ENCODE results near the gene RPS3. TPM values are rescaled to one million over a fixed set of nuclear protein-coding genes. Genes with fewer than 3 reads are reported as not detected.

RPS3 gene
- total RNA-seq, 2 donors from 2014 or later: 2,083 to 2,343 TPM

DNA sequence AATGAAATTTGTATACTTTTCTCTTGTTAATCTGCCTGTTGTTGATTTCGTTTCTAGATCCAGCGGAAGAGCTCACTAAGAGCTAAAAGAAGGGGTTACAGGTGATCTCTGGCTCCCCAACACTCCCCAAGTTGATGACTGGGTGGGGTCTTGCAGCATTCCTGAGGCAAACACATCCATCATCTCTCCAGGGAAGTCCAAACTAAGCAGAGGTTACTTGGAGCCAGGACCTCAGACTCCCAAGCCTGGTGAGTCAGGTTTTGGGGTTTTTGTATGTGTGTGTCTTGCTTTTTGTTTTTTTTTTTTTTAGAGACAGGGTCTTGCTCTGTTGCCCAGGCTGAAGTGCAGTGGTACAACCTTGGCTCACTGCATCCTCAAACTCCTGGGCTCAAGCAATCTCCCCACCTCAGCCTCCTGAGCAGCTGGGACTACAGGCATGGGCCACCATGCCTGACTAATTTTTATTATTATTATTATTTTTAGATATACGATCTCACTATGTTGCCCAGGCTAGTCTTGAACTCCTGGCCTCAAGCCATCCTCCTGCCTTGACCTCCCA, 11.5 kb upstream of the RPS3 start:
- H3K9me3 Mint-ChIP-seq: no peaks in the 10 kb centered on the region
- no peak for DNase-seq (ENCODE audit: low spot score)
- H3K27me3 Mint-ChIP-seq: no peaks in the 10 kb centered on the region
- peak overlapping the region in 1 of 2 donors; percentile 9 for H3K27ac Mint-ChIP-seq
- peaks cover 17 to 18% of the 10 kb centered on the region in 2 donors for H3K4me1 Mint-ChIP-seq (ENCODE audit: low read depth in 2 of 2)
- H3K36me3 Mint-ChIP-seq: no peaks in the 10 kb centered on the region
- ATAC-seq: no peak
- no peak overlapping the region for H3K4me3 Mint-ChIP-seq

DNA sequence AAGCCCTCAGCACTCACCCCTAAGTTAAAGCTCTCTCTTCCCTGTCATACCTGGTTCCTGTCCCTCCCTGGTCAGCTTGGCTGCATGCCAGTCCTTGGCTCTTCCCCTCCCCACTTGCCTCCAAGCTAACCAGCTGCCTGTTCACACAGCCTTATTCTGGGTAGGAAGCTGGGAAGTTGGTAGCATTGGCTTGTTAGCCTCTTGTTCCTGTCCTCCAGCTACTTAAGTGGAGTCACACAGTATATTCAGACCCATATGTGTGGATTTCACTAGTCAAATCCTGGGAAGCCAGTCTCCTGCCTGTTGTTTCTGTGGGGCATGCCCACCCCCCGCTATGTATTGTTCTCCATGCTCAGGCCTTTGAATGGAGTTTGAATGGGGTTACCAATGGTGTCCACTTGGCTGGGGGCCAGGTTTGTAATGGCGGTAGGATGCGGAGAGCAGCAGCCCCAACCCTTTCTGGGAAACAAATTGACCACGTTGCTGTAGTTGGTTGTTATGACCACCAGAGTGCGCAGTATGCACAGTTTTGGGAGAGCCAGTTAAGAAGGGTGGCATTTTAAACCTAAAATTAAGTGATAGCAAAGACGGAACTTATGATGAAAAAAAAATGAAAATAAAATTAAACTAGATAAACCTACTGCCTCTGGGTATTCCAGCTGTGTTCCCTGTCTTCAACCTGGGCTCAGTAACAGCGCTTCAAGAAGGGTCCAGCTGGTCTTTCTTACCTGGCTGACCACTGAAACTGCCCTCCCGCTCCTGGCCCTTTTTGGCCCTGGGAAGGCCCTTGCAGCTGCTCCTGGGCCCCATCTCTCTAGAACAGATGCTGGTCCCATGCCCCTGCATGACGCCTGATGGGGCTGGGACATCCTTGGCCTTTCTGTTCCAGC, 10.7 kb upstream of the RPS3 start:
- peak; percentile 82 to 85 for ATAC-seq
- no peaks in the 10 kb centered on the region for H3K36me3 Mint-ChIP-seq
- peak; percentile 72 for DNase-seq (ENCODE audit: low spot score)
- no peak overlapping the region for H3K4me3 Mint-ChIP-seq
- peaks cover 11 to 12% of the 10 kb centered on the region in 2 donors for H3K4me1 Mint-ChIP-seq (ENCODE audit: low read depth in 2 of 2)
- H3K9me3 Mint-ChIP-seq: no peaks in the 10 kb centered on the region
- no peak overlapping the region for H3K27ac Mint-ChIP-seq
- no peaks in the 10 kb centered on the region for H3K27me3 Mint-ChIP-seq

DNA sequence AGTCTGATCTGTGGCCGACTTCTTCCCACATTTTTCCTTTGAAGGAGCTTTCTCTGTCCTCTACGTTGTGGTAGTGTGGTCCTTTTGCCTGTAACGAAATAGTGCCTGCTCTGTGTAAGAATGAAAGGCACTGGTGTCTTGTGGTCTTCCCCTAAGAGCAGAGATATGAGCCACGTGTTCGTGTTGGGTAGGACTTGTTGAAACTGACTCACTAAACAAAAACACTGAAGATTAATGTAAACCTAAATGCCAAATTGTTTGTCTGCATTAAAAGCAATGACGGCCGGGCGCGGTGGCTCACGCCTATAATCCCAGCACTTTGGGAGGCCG, 10.1 kb upstream of the RPS3 start:
- H3K4me3 Mint-ChIP-seq: no peak overlapping the region
- H3K27me3 Mint-ChIP-seq: no peaks in the 10 kb centered on the region
- H3K36me3 Mint-ChIP-seq: no peaks in the 10 kb centered on the region
- H3K4me1 Mint-ChIP-seq (ENCODE audit: low read depth in 2 of 2): peaks cover 4 to 6% of the 10 kb centered on the region in 2 donors
- ATAC-seq: peak in 1 of 2 donors; percentile 73
- no peak overlapping the region for H3K27ac Mint-ChIP-seq
- H3K9me3 Mint-ChIP-seq: no peaks in the 10 kb centered on the region
- DNase-seq (ENCODE audit: low spot score): no peak

DNA sequence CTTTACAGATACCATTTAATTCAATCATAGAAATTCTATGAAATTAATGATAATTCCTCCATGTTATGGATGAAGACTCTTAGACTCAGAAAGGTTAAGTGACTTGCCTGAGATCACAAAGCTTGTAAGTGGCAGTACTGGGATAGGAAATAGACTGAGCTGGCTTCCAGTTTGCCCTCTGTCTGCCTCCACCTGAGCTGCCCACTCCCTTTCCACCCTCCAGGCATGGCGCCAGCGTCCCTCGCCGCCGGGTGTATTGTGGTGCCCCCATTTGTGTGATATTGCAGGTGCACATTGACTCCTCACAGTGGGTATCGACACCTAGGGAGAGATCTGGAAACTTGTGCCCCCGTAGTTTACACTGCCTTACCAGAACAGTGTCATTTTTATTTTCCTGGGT, 9.4 kb upstream of the RPS3 start:
- no peaks in the 10 kb centered on the region for H3K4me1 Mint-ChIP-seq (ENCODE audit: low read depth in 2 of 2)
- H3K9me3 Mint-ChIP-seq: no peaks in the 10 kb centered on the region
- H3K36me3 Mint-ChIP-seq: no peaks in the 10 kb centered on the region

DNA sequence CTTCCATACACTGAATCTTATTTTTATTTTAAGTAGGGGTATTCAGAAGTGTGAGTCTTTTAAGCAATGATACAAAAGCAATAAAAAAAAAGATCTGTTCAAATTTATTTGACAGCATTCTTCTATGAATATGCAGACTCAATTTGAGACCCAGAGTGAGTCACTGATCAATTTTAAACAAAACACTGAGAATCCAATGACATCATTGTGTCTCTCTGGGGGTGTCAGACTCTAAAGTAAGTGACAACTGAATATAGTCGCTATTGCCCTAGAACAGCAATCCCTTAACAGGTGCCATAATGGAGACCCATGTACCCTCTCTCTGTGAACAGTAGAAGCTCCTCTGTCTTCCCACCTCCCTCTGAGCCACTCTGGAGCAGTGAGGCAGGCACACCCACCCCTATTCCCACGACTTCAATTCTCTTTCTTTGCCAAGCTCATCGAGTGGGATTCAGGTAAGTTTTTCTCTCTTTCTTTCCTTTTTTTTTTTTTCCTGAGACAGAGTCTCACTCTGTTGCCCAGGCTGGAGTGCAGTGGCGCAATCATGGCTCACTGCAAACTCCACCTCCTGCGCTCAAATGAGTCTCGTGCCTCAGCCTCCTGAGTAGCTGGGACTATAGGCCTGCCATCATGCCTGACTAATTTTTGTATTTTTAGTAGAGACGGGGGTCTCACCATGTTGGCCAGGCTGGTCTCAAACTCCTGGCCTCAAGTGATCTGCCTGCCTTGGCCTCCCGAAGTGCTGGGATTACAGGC, 5.1 kb upstream of the RPS3 start:
- peaks cover 3 to 9% of the 10 kb centered on the region in 2 donors for H3K27me3 Mint-ChIP-seq

More for the DNA sequence above, 9.4 kb upstream of the RPS3 start:
- no peak overlapping the region for H3K27ac Mint-ChIP-seq
- DNase-seq (ENCODE audit: low spot score) (no peak), ATAC-seq (no peak)
- no peak overlapping the region for H3K4me3 Mint-ChIP-seq
- no peaks in the 10 kb centered on the region for H3K27me3 Mint-ChIP-seq

DNA sequence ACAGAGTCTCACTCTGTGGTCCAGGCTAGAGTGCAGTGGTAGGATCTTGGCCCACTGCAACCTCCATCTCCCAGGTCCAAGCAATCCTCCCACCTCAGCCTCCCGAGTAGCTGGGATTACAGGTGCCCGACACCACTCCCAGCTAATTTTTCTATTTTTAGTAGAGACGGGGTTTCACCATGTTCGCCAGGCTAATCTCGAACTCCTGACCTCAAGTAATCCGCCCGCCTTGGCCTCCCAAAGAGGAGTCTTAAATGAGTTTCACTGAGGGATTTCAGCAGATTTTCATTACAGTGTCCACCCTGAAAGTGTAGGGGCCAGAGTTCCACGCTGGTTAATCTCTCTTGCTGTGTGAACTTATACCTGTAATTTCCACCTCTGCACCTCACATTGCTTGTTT, 412 bp upstream of the RPS3 start:
- peaks cover 35 to 41% of the 10 kb centered on the region in 2 donors for H3K4me1 Mint-ChIP-seq (ENCODE audit: low read depth in 2 of 2)
- peaks cover 3 to 9% of the 10 kb centered on the region in 2 donors for H3K27me3 Mint-ChIP-seq
- H3K27ac Mint-ChIP-seq: peak overlapping the region; percentile 96 to 98
- no peaks in the 10 kb centered on the region for H3K9me3 Mint-ChIP-seq
- H3K36me3 Mint-ChIP-seq: peaks cover 40% of the 10 kb centered on the region
- DNase-seq (ENCODE audit: low spot score) (no peak), ATAC-seq (no peak)
- peak overlapping the region; percentile 97 for H3K4me3 Mint-ChIP-seq

More for the DNA sequence above, 5.1 kb upstream of the RPS3 start:
- ATAC-seq (peak in 1 of 2 donors; percentile 48), DNase-seq (ENCODE audit: low spot score) (no peak)
- Mint-ChIP-seq H3K27ac (no peak overlapping the region), H3K4me3 (no peak overlapping the region), H3K4me1 (ENCODE audit: low read depth in 2 of 2) (peaks cover 0 to 2% of the 10 kb centered on the region in 2 donors), H3K36me3 (no peaks in the 10 kb centered on the region), H3K9me3 (no peaks in the 10 kb centered on the region)

DNA sequence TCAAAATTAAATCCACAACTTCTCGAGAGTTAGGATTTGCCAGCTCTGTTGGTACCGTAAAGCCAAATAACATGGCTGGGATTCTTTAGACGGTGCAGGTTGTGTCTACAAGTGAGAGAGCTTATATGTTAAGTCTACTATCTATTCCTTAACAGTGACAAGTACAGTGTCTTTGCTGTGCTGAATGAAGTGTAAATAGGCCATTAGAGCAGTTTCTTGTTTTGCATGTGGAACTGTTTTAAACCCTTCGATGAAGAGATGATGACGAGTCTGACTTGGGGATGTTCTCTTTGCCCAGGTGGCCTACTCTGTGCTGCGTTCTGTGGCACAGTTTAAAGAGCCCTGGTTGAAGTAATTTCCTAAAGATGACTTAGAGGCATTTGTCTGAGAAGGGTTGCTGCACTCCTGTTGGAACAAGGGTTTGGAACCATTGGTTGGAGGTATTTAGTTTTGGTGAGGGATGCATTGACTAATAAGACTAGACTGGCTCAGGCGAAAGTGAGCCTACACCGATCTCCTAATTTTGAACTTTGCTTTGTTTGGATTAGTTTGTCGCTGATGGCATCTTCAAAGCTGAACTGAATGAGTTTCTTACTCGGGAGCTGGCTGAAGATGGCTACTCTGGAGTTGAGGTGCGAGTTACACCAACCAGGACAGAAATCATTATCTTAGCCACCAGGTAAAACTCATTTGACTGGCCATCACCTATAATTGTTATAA, 988 bp downstream of the RPS3 start:
- no peaks in the 10 kb centered on the region for H3K9me3 Mint-ChIP-seq
- DNase-seq (ENCODE audit: low spot score) (no peak), ATAC-seq (peak in 1 of 2 donors; percentile 11)
- peaks cover 3 to 8% of the 10 kb centered on the region in 2 donors for H3K27me3 Mint-ChIP-seq
- H3K4me3 Mint-ChIP-seq: peak overlapping the region; percentile 97
- peak overlapping the region; percentile 96 to 98 for H3K27ac Mint-ChIP-seq
- peaks cover 53% of the 10 kb centered on the region for H3K36me3 Mint-ChIP-seq
- H3K4me1 Mint-ChIP-seq (ENCODE audit: low read depth in 2 of 2): peaks cover 42 to 50% of the 10 kb centered on the region in 2 donors

DNA sequence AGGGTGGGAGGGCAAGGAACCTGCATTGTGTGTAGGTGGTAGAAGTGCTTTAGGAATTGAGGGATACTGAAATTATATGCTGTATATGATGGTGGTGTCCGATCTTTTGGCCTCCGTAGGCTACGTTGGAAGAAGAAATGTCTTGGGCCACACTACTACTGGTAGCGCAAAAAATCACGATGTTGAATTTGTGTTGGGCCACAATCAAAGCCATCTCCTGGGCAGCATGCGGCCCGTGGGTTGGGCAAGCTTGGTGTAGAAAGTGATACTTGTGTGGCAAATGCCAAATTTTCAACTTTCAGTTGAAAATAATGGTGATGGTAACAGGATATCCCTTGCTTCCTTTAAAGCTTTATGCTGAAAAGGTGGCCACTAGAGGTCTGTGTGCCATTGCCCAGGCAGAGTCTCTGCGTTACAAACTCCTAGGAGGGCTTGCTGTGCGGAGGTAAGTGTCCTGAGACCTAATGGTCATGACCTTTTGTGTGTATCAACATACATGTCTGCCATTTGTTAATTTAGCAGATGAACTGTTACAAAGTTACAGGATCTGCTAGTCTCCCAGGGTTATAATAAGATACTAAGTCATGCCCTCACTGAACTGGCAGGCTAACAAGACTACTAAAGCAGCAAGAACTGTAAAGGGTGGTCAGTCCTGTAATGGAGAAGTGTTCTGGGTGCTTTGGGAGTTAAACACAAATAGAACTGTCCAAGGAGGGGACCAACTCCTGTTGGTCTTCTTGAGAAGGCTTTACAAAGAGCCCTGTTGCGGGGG, 2.9 kb downstream of the RPS3 start:
- Mint-ChIP-seq H3K27me3 (no peaks in the 10 kb centered on the region), H3K27ac (peak overlapping the region; percentile 85 to 96), H3K36me3 (peaks cover 53% of the 10 kb centered on the region), H3K4me3 (peak overlapping the region; percentile 97), H3K4me1 (ENCODE audit: low read depth in 2 of 2) (peaks cover 42 to 61% of the 10 kb centered on the region in 2 donors), H3K9me3 (no peaks in the 10 kb centered on the region)
- ATAC-seq: no peak
- no peak for DNase-seq (ENCODE audit: low spot score)

DNA sequence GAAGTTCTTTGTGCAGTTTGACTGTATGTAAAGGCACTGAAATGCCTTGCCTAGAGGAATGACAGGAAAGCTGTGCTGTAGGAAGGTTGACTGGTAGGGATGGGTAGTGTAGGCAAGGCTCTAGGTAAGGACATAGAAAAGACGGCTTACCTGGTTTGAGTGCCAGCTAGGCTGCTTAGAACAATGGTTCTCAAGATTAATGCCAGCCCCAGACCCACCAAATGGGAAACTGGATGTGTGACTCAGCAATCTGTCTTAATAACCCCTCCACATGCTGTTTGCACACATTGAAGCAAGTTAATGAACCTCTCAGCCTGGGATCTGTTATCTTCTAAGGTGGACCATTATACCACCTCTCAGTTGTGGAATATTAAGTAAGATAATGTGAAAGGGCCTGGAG, 3.7 kb downstream of the RPS3 start:
- Mint-ChIP-seq H3K4me1 (ENCODE audit: low read depth in 2 of 2) (peaks cover 47 to 66% of the 10 kb centered on the region in 2 donors), H3K27ac (peak overlapping the region; percentile 85 to 96), H3K27me3 (no peaks in the 10 kb centered on the region), H3K9me3 (no peaks in the 10 kb centered on the region), H3K4me3 (peak overlapping the region; percentile 97), H3K36me3 (peaks cover 58% of the 10 kb centered on the region)
- DNase-seq (ENCODE audit: low spot score) (no peak), ATAC-seq (no peak)

DNA sequence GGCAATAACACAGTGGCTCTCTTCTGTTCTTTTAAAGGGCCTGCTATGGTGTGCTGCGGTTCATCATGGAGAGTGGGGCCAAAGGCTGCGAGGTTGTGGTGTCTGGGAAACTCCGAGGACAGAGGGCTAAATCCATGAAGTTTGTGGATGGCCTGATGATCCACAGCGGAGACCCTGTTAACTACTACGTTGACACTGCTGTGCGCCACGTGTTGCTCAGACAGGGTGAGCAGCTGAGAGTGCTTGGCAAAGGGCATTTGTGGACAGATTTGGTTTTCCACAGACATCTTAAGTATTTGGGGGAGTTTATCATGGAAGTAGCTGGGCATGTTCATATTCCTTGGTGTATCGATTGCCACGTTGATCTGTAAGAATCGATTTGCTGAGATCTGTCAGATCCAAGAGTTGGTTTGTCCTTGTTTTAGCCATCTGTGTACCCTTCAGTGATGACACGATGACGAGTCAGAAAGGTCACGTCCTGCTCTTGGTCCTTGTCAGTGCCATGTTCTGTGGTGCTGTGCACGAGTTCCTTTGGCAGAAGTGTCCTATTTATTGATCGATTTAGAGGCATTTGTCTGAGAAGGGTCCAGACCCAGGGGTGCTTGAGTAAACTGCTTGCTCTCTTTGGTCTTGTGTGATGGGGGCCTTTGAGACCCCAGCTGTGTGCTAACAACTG, 4.8 kb downstream of the RPS3 start:
- Mint-ChIP-seq H3K36me3 (peaks cover 60% of the 10 kb centered on the region), H3K27me3 (no peaks in the 10 kb centered on the region), H3K4me3 (peak overlapping the region; percentile 97), H3K27ac (peak overlapping the region; percentile 85 to 96), H3K4me1 (ENCODE audit: low read depth in 2 of 2) (peaks cover 48 to 66% of the 10 kb centered on the region in 2 donors), H3K9me3 (no peaks in the 10 kb centered on the region)
- ATAC-seq (no peak), DNase-seq (ENCODE audit: low spot score) (no peak)

DNA sequence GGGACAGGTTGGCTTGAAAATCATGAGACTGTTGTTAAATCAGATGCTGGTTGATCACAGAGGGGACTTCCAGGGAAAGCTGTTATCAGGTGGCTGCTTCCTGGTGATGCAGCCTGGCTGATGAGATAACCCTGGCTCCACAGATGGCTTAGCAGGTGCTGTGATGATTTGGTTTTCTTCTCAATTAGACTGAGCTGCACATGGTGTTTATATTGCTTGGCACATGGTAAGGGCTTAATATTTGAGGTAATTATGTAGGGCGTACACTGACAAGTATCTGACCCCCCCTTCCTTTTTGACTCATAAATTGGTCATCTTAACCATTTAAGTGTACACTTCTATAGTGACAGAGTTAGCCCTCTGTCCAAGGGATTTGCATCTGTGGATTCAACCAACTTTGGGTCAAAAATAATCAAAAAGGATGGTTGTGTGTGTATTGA, 7.0 kb downstream of the RPS3 start:
- Mint-ChIP-seq H3K9me3 (no peaks in the 10 kb centered on the region), H3K36me3 (peaks cover 45% of the 10 kb centered on the region), H3K27ac (no peak overlapping the region)

DNA sequence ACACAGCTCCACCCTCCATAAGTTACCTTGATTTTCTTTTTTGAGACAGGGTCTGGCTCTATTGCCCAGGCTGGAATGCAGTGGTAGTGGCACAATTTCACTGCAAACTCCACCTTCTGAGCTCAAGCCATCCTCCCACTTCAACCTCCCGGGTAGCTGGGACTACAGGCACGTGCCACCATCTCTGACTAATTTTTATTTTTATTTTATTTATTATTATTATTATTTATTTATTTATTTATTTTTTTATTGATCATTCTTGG, 9.6 kb downstream of the RPS3 start:
- no peak overlapping the region for H3K27ac Mint-ChIP-seq

More for the DNA sequence above, 7.0 kb downstream of the RPS3 start:
- peaks cover 38 to 51% of the 10 kb centered on the region in 2 donors for H3K4me1 Mint-ChIP-seq (ENCODE audit: low read depth in 2 of 2)
- no peaks in the 10 kb centered on the region for H3K27me3 Mint-ChIP-seq
- ATAC-seq (no peak), DNase-seq (ENCODE audit: low spot score) (no peak)
- no peak overlapping the region for H3K4me3 Mint-ChIP-seq

More for the DNA sequence above, 9.6 kb downstream of the RPS3 start:
- ATAC-seq (peak in 1 of 2 donors; percentile 11), DNase-seq (ENCODE audit: low spot score) (no peak)
- no peak overlapping the region for H3K4me3 Mint-ChIP-seq
- peaks cover 13 to 34% of the 10 kb centered on the region in 2 donors for H3K4me1 Mint-ChIP-seq (ENCODE audit: low read depth in 2 of 2)
- H3K9me3 Mint-ChIP-seq: no peaks in the 10 kb centered on the region
- no peaks in the 10 kb centered on the region for H3K27me3 Mint-ChIP-seq
- peaks cover 20% of the 10 kb centered on the region for H3K36me3 Mint-ChIP-seq

All from natural killer cell treated with Interleukin-12 subunit alpha and Interleukin-12 subunit beta and Interleukin-15 and Interleukin-18, amount 100 ng/mL, for 72 hours (primary cell).